C4-2B (cell line): ENCODE data around the gene SCN8A.

Experiments used
- H3K27ac ChIP-seq: fragments of 450-650 bp; 2 replicates; pipeline ENCODE4 v1.5.1; 2017
- CTCF ChIP-seq: fragments of 450-650 bp; conservative IDR thresholded peaks from 2 replicates; pipeline ENCODE4 v1.5.1; 2017; ENCODE audit warnings: mild to moderate bottlenecking
- ZFX ChIP-seq: fragments of 450-650 bp; IDR thresholded peaks from 2 replicates; pipeline ENCODE4 v1.6.1; 2017

Gene SCN8A

DNA sequence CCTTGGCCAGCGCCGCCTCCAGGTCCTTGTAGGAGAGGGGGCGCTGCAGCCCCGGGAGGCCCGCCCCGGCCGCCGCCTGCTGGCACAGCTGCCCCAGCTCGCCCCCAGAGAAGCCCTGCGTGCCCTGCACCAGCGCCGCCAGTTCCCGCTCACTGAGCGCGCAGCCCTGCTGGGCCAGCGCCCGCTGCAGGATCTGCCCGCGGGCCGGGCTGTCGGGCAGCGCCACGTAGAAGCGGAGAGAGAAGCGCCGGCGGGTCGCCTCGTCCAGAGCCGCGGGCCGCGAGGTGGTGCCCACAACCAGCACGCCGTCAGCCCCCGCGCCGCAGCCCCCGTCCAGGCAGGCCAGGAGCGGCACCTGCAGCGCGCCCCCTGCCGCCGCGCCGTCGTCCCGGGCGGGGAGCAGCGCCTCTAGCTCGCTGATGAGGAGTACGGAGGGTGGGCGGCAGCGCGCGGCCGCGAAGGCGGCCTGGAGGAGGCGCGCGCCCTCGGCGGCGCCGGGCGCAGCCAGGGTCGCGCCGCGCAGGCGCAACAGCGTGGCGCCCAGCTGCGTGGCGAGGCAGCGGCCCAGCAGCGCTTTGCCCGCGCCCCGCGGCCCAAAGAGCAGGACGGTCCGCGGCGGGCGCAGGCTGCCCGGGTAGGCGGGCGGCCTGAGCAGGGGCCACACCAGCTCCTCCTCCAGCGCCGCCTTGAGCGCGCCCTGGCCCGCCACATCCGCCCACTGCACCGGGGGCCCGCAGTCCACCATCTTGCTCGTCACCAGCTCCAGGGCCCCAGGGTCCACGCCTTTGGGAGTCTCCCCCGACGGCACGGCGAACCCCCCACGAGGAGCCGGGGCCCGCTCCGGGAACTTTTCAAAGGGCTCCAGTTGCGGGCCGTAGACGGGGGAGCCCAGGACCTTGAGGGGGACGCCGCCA is 229.8 kb downstream of the SCN8A start:
- peak overlapping the region; percentile 79 for H3K27ac ChIP-seq

GRCh38 chr12:51821440-51822260 is 230.6 kb downstream of the SCN8A start:
- peak overlapping the region; percentile 79 for H3K27ac ChIP-seq
- TF ChIP-seq CTCF (no peak), ZFX (no peak)

More for the DNA sequence above, 229.8 kb downstream of the SCN8A start:
- TF ChIP-seq CTCF: peak; percentile 60
- peak; percentile 58 for TF ChIP-seq ZFX

DNA sequence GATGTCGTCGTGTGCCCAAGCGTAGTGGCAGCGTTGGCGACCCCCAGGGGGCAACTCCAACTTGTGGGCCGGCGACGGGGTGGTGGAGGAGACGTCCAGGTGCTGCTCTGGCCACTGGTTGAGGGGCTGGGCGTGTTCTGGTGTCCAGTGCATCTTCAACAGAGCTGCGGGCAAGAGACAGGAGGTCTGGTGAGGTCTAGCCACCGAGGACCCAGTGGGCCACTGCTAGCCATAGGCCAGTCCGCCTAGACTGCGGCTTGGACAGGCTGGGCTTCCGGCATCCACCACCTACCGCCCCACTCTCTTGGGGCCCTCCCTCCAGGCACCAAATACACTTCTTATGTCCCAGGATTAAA is 231.2 kb downstream of the SCN8A start:
- no peak overlapping the region for H3K27ac ChIP-seq
- TF ChIP-seq ZFX (no peak), CTCF (no peak)

- H3K27ac ChIP-seq: no peak overlapping the region
- TF ChIP-seq CTCF (no peak), ZFX (no peak)
These were observed 231.9 kb downstream of the SCN8A start for GRCh38 chr12:51822956-51823355.

- no peak overlapping the region for H3K27ac ChIP-seq
- TF ChIP-seq CTCF (peak; percentile 85), ZFX (no peak)
These were observed 233.0 kb downstream of the SCN8A start for GRCh38 chr12:51823875-51824565.

DNA sequence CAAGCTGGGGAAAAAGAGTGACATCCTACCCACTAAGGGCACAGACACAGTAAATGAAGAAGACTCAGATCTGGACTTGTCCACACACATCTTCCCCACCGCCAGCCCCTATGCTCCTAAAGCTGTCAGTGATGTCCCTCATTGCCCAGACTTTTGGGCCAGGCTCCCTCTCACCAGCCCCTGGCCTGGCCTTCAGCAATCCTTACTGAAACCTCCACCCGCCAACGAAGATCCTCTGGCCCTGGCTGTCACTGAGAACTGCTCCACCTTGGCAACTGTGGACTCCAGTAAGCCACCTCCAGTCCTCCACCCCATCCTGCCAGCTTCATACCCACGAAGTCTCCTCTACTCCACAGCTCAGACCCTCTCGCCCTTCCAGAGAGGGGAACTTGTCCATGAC is 234.2 kb downstream of the SCN8A start:
- H3K27ac ChIP-seq: no peak overlapping the region
- TF ChIP-seq ZFX (no peak), CTCF (no peak)
